HG03342 (cell line): ENCODE measurements around the gene CORIN.
A peak's percentile ranks its signal among the peaks of the same experiment; 100 is the strongest.
"Not testable (repeated sequence)": the region's sequence is repeated elsewhere in the genome, so short reads cannot be mapped to it uniquely, and the experiment has no call there.

Experiments used
- ATAC-seq: cut with Tn5 transposase; IDR thresholded peaks from one replicate; pipeline ENCODE4 v1.9.1; 2021; ENCODE audit warnings: mild to moderate bottlenecking, moderate library complexity; ENCODE audit not compliant: unreplicated experiment

The CORIN gene

GRCh38 chr4:47731182-47731581, 106.7 kb downstream of the CORIN start:
- ATAC-seq: no peak

GRCh38 chr4:47729131-47729680, 108.7 kb downstream of the CORIN start:
- ATAC-seq: no peak

GRCh38 chr4:47721892-47722575, 115.8 kb downstream of the CORIN start:
- no peak for ATAC-seq

GRCh38 chr4:47721485-47721884, 116.4 kb downstream of the CORIN start:
- no peak for ATAC-seq

GRCh38 chr4:47720787-47721186, 117.1 kb downstream of the CORIN start:
- no peak for ATAC-seq

- ATAC-seq: no peak
Observed at GRCh38 chr4:47719576-47719975, 118.3 kb downstream of the CORIN start.

GRCh38 chr4:47718696-47719095, 119.2 kb downstream of the CORIN start:
- no peak for ATAC-seq

GRCh38 chr4:47717188-47717587, 120.7 kb downstream of the CORIN start:
- ATAC-seq: no peak

GRCh38 chr4:47715716-47716416, 122.0 kb downstream of the CORIN start:
- no peak for ATAC-seq

- no peak for ATAC-seq
Observed at GRCh38 chr4:47714269-47714668, 123.6 kb downstream of the CORIN start.

GRCh38 chr4:47713129-47713834, 124.6 kb downstream of the CORIN start:
- no peak for ATAC-seq

- ATAC-seq: no peak
Observed at GRCh38 chr4:47711646-47712045, 126.2 kb downstream of the CORIN start.

GRCh38 chr4:47711183-47711582, 126.7 kb downstream of the CORIN start:
- no peak for ATAC-seq

GRCh38 chr4:47706352-47706751, 131.5 kb downstream of the CORIN start:
- not testable (repeated sequence) for ATAC-seq

- no peak for ATAC-seq
Observed at GRCh38 chr4:47705326-47705981, 132.4 kb downstream of the CORIN start.

GRCh38 chr4:47704693-47705325, 133.1 kb downstream of the CORIN start:
- ATAC-seq: peak; percentile 53

GRCh38 chr4:47703956-47704355, 133.9 kb downstream of the CORIN start:
- no peak for ATAC-seq

- ATAC-seq: no peak
Observed at GRCh38 chr4:47703008-47703407, 134.9 kb downstream of the CORIN start.

GRCh38 chr4:47701286-47701685, 136.6 kb downstream of the CORIN start:
- no peak for ATAC-seq

- ATAC-seq: no peak
Observed at GRCh38 chr4:47698837-47699236, 139.0 kb downstream of the CORIN start.

- no peak for ATAC-seq
Observed at GRCh38 chr4:47696823-47697222, 141.0 kb downstream of the CORIN start.
